ENCODE data around the gene MYOM1.
"Not testable (repeated sequence)": the region's sequence is repeated elsewhere in the genome, so short reads cannot be mapped to it uniquely, and the experiment has no call there.

MYOM1 gene

DNA sequence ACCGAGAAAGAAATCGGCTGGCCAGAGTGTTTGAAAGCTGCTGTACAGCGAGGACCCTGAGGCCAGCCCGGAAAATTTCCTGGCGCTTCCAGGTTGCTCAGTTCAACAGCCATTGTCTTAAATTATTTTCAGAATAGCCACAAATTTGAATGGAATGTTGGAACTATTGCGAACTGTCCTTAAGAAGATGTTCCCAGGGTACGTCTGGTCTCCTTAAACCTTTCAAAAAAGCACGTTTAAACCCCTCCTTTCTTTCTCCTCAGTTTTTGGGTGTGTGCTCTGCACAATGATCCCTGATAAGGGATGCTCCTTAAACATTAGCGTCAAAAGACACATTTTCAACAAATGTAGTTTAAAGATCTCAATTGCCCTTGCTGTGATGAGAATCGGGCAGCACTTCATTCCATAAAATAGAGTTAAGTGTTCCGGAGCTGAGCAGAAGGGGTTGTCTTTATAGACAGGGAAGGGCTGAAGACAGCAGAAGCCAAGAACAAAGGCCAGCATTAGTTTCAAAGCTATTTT lies 192.3 kb downstream of the MYOM1 start:
- H3K4me3 ChIP-seq: no peak overlapping the region
- peaks cover 16% of the 10 kb centered on the region for H3K4me1 ChIP-seq
- no peaks in the 10 kb centered on the region for H3K9me3 ChIP-seq
- H3K27me3 ChIP-seq: no peaks in the 10 kb centered on the region
- H4K20me1 ChIP-seq: no peaks in the 10 kb centered on the region
- no peak overlapping the region for H3K4me2 ChIP-seq
- no peak overlapping the region for H3K9ac ChIP-seq
- H3K36me3 ChIP-seq: no peaks in the 10 kb centered on the region
- no peak for TF ChIP-seq Cebpa-rat (IDR thresholded peaks at IDR 0.05)
- no peak overlapping the region for H3K27ac ChIP-seq

DNA sequence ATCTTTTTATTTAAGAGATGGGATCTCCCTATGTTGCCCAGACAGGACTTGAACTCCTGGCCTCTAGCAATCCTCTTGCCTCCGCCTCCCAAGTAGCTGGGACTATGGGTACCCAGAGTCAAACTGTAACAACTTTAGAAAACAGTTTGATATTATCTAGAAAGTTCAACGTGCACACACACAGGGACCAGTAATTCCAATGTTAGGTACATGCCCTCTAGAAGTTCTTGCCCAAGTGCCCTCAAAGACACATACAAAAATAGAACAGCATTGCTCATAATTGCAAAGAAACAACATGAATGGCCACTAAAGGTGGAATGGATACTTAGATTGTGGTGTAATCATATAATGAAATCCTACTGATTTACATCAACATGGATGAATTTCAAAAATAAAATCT lies 194.2 kb downstream of the MYOM1 start:
- Histone ChIP-seq H3K4me3 (no peak overlapping the region), H3K9me3 (no peaks in the 10 kb centered on the region), H3K4me2 (no peak overlapping the region), H4K20me1 (no peaks in the 10 kb centered on the region), H3K9ac (no peak overlapping the region), H3K27me3 (no peaks in the 10 kb centered on the region), H3K27ac (no peak overlapping the region), H3K36me3 (no peaks in the 10 kb centered on the region), H3K4me1 (peaks cover 7% of the 10 kb centered on the region)
- no peak for TF ChIP-seq Cebpa-rat (IDR thresholded peaks at IDR 0.05)

DNA sequence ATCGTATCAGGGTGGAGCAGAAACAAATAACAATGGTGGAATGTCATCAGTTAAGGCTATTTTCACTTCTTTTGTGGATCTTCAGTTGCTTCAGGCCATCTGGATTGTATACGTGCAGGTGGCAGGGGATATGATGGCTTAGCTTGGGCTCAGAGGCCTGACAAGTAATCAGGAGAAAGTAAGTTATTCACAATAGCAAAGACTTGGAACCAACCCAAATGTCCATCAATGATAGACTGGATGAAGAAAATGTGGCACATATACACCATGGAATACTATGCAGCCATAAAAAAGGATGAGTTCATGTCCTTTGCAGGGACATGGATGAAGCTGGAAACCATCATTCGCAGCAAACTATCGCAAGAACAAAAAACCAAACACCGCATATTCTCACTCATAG lies 196.2 kb downstream of the MYOM1 start:
- not testable (repeated sequence) for H4K20me1 ChIP-seq, H3K27me3 ChIP-seq, H3K4me2 ChIP-seq, H3K9me3 ChIP-seq, H3K9ac ChIP-seq, H3K36me3 ChIP-seq, H3K27ac ChIP-seq, H3K4me3 ChIP-seq
- peaks cover 11% of the 10 kb centered on the region for H3K4me1 ChIP-seq
